ENCODE results near the gene CNNM1. TPM values are rescaled to one million over a fixed set of nuclear protein-coding genes. Genes with fewer than 3 reads are reported as not detected.

Gene CNNM1
- total RNA-seq, 1 donor from 2014 or later: 2.0 TPM

DNA sequence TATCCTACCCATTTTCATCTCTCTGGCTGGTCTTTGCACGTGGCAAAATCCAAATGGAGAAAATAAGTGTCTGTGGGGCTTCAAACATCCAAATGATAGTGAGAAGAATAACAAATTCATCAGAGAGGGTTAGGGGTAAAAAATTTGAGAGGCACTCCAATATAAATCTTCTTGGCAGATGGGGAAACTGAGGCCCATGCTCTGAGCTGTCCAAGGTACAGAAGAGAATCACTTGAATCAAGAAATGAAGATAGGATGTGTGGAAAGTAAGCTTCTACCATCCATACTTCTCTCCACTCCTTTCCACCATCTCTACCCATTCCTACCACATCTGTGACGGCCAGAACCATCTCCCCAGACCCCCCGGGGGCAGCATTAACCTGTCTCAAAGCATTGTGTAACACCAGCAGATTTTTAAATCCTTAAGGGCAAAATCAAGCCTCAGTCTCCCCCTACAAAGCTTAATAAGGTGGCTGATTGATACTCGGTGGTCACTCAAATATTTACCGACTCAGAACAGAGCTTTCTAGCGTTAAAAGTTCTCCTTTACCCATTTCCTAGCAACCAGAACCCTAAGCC is 100.5 kb downstream of the CNNM1 start:
- TF ChIP-seq, protein P1, sequence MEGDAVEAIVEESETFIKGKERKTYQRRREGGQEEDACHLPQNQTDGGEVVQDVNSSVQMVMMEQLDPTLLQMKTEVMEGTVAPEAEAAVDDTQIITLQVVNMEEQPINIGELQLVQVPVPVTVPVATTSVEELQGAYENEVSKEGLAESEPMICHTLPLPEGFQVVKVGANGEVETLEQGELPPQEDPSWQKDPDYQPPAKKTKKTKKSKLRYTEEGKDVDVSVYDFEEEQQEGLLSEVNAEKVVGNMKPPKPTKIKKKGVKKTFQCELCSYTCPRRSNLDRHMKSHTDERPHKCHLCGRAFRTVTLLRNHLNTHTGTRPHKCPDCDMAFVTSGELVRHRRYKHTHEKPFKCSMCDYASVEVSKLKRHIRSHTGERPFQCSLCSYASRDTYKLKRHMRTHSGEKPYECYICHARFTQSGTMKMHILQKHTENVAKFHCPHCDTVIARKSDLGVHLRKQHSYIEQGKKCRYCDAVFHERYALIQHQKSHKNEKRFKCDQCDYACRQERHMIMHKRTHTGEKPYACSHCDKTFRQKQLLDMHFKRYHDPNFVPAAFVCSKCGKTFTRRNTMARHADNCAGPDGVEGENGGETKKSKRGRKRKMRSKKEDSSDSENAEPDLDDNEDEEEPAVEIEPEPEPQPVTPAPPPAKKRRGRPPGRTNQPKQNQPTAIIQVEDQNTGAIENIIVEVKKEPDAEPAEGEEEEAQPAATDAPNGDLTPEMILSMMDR (conservative IDR thresholded peaks at IDR 0.05): no peak
- Mint-ChIP-seq H3K4me1 (ENCODE audit: unreplicated experiment) (peaks cover 28% of the 10 kb centered on the region), H3K36me3 (peaks cover 15% of the 10 kb centered on the region), H3K27ac (peak overlapping the region; percentile 97), H3K4me3 (peak overlapping the region; percentile 100), H3K27me3 (no peaks in the 10 kb centered on the region), H3K9me3 (no peaks in the 10 kb centered on the region)
- DNase-seq (ENCODE audit: extremely low spot score, unreplicated experiment): no peak

DNA sequence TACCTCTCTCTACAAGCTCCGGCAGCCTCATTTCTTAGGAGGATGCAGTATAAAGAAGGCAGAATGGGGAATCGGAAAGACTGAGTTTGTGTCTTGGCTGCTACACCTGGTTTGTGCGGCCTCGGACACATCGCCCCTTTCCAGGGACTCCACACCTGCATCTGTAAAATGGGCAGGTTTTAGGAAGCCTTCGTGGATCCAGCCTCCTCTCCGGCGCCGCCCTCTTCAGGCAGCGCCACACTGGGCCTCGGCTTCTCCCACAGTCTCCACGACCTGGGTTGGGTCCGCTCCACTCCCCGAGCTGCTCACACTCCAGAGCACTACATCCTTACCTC is 100.9 kb downstream of the CNNM1 start:
- no peaks in the 10 kb centered on the region for H3K27me3 Mint-ChIP-seq
- peaks cover 29% of the 10 kb centered on the region for H3K4me1 Mint-ChIP-seq (ENCODE audit: unreplicated experiment)
- H3K9me3 Mint-ChIP-seq: no peaks in the 10 kb centered on the region
- peak overlapping the region; percentile 100 for H3K4me3 Mint-ChIP-seq
- H3K27ac Mint-ChIP-seq: peak overlapping the region; percentile 97
- H3K36me3 Mint-ChIP-seq: peaks cover 10% of the 10 kb centered on the region
- TF ChIP-seq, protein P1 (conservative IDR thresholded peaks at IDR 0.05): no peak
- no peak for DNase-seq (ENCODE audit: extremely low spot score, unreplicated experiment)

GRCh38 chr10:99430451-99431189 is 101.5 kb downstream of the CNNM1 start, which contains the start of gene GOT1:
GOT1 (minus strand) TSS chr10:99430624; CDS start chr10:99430565, 59 bp downstream.
- Mint-ChIP-seq H3K4me3 (peak within 1 kb of the TSS; percentile 100), H3K27ac (peak within 1 kb of the TSS; percentile 97), H3K36me3 (peaks cover 7% of the 10 kb centered on the region), H3K27me3 (no peaks in the 10 kb centered on the region), H3K9me3 (no peaks in the 10 kb centered on the region), H3K4me1 (ENCODE audit: unreplicated experiment) (peaks cover 29% of the 10 kb centered on the region)
- DNase-seq (ENCODE audit: extremely low spot score, unreplicated experiment): peak; percentile 90
- TF ChIP-seq, protein P1 (conservative IDR thresholded peaks at IDR 0.05): no peak

- H3K27me3 Mint-ChIP-seq: no peaks in the 10 kb centered on the region
- H3K9me3 Mint-ChIP-seq: no peaks in the 10 kb centered on the region
- H3K27ac Mint-ChIP-seq: peak overlapping the region; percentile 97
- peaks cover 7% of the 10 kb centered on the region for H3K36me3 Mint-ChIP-seq
- peaks cover 29% of the 10 kb centered on the region for H3K4me1 Mint-ChIP-seq (ENCODE audit: unreplicated experiment)
- TF ChIP-seq, protein P1 (conservative IDR thresholded peaks at IDR 0.05): no peak
- no peak for DNase-seq (ENCODE audit: extremely low spot score, unreplicated experiment)
- H3K4me3 Mint-ChIP-seq: peak overlapping the region; percentile 100
Measured at GRCh38 chr10:99431190-99431760, 102.1 kb downstream of the CNNM1 start.

- H3K27ac Mint-ChIP-seq: peak overlapping the region; percentile 78
- no peaks in the 10 kb centered on the region for H3K9me3 Mint-ChIP-seq
- DNase-seq (ENCODE audit: extremely low spot score, unreplicated experiment): no peak
- H3K27me3 Mint-ChIP-seq: no peaks in the 10 kb centered on the region
- peak overlapping the region; percentile 100 for H3K4me3 Mint-ChIP-seq
- peaks cover 29% of the 10 kb centered on the region for H3K4me1 Mint-ChIP-seq (ENCODE audit: unreplicated experiment)
- TF ChIP-seq, protein P1 (conservative IDR thresholded peaks at IDR 0.05): no peak
- H3K36me3 Mint-ChIP-seq: peaks cover 3% of the 10 kb centered on the region
Measured at GRCh38 chr10:99432047-99432446, 102.9 kb downstream of the CNNM1 start.

All from type B pancreatic cell (in vitro differentiated cells).